ENCODE data around the gene CCDC9B.

The CCDC9B gene

DNA sequence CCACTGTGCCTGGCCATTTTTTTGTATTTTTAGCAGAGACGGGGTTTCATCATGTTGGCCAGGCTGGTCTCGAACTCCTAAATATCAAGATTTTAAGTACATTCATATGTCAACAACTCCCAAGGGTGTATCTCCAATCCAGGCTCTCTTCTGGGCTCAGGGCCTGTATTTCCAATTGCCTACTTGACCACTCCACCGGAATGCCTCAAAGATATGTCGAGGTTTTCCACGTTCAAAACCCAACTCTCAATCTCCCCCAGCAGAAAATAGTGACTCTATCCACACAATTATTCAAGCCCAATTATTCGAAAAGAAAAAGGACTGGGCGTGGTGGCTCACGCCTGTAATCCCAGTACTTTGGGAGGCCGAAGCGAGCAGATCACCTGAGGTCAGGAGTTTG is 39.9 kb upstream of the CCDC9B start:
- no peak for TF ChIP-seq CTCF (IDR thresholded peaks at IDR 0.05; ENCODE audit: extremely low read depth, missing control alignments)
- no peak for DNase-seq (ENCODE audit: low spot score)

DNA sequence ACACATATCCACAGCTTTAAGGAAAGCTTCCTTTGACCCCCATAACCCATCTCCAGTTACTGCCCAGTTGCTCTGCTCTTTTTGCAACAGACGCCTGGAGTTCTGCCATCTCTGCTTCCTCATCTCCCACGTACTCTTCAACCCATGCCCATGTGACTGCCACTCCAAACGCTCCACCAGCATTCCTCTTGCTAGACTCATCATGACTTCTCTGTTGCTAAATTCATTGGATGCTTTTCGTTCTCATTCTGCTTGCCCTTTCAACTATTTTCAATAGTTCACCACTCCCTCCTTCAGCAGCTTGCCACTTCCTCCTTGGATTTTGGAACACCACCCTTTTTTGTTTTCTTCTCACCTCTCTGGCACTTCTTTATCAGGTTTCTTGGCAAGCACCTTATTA is 39.1 kb upstream of the CCDC9B start:
- DNase-seq (ENCODE audit: low spot score): no peak
- TF ChIP-seq CTCF (IDR thresholded peaks at IDR 0.05; ENCODE audit: extremely low read depth, missing control alignments): no peak

- no peak for TF ChIP-seq CTCF (IDR thresholded peaks at IDR 0.05; ENCODE audit: extremely low read depth, missing control alignments)
- no peak for DNase-seq (ENCODE audit: low spot score)
Measured at GRCh38 chr15:40379374-40379773, 38.6 kb upstream of the CCDC9B start.

- no peak for TF ChIP-seq CTCF (IDR thresholded peaks at IDR 0.05; ENCODE audit: extremely low read depth, missing control alignments)
- no peak for DNase-seq (ENCODE audit: low spot score)
Measured at GRCh38 chr15:40377606-40378005, 36.9 kb upstream of the CCDC9B start.

- no peak for DNase-seq (ENCODE audit: low spot score)
- TF ChIP-seq CTCF (IDR thresholded peaks at IDR 0.05; ENCODE audit: extremely low read depth, missing control alignments): no peak
Measured at GRCh38 chr15:40372981-40373380, 32.2 kb upstream of the CCDC9B start.

GRCh38 chr15:40369971-40370370 is 29.2 kb upstream of the CCDC9B start:
- no peak for TF ChIP-seq CTCF (IDR thresholded peaks at IDR 0.05; ENCODE audit: extremely low read depth, missing control alignments)
- DNase-seq (ENCODE audit: low spot score): no peak

- TF ChIP-seq CTCF (IDR thresholded peaks at IDR 0.05; ENCODE audit: extremely low read depth, missing control alignments): no peak
- no peak for DNase-seq (ENCODE audit: low spot score)
Measured at GRCh38 chr15:40369474-40369869, 28.7 kb upstream of the CCDC9B start.
